Tibial artery (tissue), 4 donors: Measurements from ENCODE around the gene FAM184B.

Experiments used
- DNase-seq, 2 donors: peaks; one replicate each; pipeline ENCODE4 v3.0.0-alpha.2; 2019
- H3K27ac ChIP-seq, 2 donors: fragments of 200-600 bp; sonication (generic) in 1 of 2; 1 replicate in 1 of 2; 2 replicates in 1 of 2; pipeline ENCODE4 v1.5.1; 2018 to 2019; ENCODE audit warnings: mild to moderate bottlenecking in 1 of 2
- H3K27me3 ChIP-seq, 2 donors: fragments of 200-600 bp; sonication (generic) in 1 of 2; one replicate each; pipeline versions ENCODE4 v1.5.1 to v1.6.0; 2016 to 2019
- H3K36me3 ChIP-seq, 3 donors: fragments of 200-600 bp; sonication (generic) in 2 of 3; one replicate each; pipeline ENCODE4 v1.5.1; 2016 to 2019; ENCODE audit warnings: mild to moderate bottlenecking in 2 of 3
- H3K4me1 ChIP-seq, 4 donors: fragments of 200-600 bp; sonication (generic) in 2 of 4; 1 replicate in 3 of 4; 2 replicates in 1 of 4; pipeline ENCODE4 v1.5.1; 2016 to 2019
- H3K4me3 ChIP-seq, 2 donors: fragments of 200-600 bp; sonication (generic) in 1 of 2; 1 replicate in 1 of 2; 2 replicates in 1 of 2; pipeline ENCODE4 v1.5.1; 2018 to 2019; ENCODE audit warnings: mild to moderate bottlenecking in 2 of 2
- H3K9me3 ChIP-seq, 3 donors: fragments of 200-600 bp; sonication (generic) in 1 of 3; one replicate each; pipeline ENCODE4 v1.5.1; 2016 to 2019
- intact Hi-C: fragments of 100-400 bp; cut with DNase I; formaldehyde crosslinking; loops from one replicate; pipeline ENCODE4 v1.15.0; 2023; ENCODE audit warnings: low total_unique reads
- TF ChIP-seq, protein P1 (sequence below), 2 experiments: fragments of 200-600 bp in 1 of 2; fragments of 450-650 bp in 1 of 2; IDR thresholded peaks; one replicate each; pipeline ENCODE4 v1.5.1; 2017 to 2019; ENCODE audit warnings: antibody characterized with exemption in 2 of 2, mild to moderate bottlenecking in 1 of 2, moderate library complexity in 1 of 2

The FAM184B gene

DNA sequence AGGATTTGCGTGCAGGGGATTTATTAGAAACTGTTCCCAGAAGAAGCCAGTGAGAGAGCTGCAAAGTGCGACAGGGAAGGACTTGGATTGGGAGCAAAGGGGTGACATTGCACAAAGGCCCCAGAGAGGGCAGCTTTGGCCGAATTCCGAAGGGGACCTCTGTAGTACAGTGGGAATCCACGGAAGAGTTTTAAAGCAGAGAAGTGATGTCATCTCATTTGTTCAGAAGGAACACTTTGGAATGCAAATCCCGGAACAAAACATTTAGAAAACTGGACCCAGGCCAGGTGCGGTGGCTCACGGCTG is 71.7 kb downstream of the FAM184B start:
- H3K27me3 ChIP-seq = peaks cover 0 to 3% of the 10 kb centered on the region in 2 donors
- H3K36me3 ChIP-seq = no peaks in the 10 kb centered on the region
- no peaks in the 10 kb centered on the region for H3K4me1 ChIP-seq
- H3K9me3 ChIP-seq = no peaks in the 10 kb centered on the region
- no peak overlapping the region for H3K4me3 ChIP-seq
- intact Hi-C loops = no loop called here
- TF ChIP-seq, protein P1, sequence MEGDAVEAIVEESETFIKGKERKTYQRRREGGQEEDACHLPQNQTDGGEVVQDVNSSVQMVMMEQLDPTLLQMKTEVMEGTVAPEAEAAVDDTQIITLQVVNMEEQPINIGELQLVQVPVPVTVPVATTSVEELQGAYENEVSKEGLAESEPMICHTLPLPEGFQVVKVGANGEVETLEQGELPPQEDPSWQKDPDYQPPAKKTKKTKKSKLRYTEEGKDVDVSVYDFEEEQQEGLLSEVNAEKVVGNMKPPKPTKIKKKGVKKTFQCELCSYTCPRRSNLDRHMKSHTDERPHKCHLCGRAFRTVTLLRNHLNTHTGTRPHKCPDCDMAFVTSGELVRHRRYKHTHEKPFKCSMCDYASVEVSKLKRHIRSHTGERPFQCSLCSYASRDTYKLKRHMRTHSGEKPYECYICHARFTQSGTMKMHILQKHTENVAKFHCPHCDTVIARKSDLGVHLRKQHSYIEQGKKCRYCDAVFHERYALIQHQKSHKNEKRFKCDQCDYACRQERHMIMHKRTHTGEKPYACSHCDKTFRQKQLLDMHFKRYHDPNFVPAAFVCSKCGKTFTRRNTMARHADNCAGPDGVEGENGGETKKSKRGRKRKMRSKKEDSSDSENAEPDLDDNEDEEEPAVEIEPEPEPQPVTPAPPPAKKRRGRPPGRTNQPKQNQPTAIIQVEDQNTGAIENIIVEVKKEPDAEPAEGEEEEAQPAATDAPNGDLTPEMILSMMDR (IDR thresholded peaks at IDR 0.05) = no peak
- no peak overlapping the region for H3K27ac ChIP-seq
- no peak for DNase-seq

DNA sequence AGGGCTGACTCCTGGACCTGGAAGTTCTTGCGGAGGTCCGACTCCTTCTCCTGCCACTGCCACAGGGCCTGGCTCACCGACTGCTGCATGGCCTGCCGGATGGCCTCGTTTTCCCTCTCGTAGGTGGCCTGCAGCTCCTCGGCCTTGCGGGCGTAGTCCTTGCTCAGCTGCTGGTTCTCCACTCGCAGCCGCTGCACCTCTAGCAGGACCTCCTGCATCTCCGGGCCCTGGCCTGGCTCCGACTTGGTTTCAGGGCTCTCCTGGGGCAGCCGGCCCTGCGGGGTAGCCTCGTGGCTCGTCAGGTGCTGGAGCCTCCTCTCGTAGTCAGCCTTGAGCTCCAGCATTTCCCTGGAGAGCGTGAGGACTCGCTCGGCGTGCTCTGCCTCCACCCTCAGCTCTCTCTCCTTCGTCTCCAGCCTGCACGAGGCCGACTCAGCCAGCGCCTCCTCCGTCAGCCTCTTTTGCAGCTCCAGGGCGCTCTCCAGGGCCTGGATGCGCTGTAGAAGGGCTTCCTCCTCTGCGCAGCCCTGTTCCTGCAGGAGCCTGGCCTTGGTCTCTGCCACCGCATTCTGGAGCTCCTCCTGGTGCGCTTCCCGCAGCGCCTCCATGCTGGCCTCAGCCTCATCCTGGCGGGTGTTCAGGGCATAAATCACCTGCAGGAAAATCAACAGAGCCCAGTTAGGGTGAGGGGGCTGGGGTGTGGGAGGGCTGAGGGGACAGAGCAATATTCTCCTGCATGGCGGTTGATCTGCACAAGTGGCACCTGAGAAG is 72.2 kb downstream of the FAM184B start:
- Histone ChIP-seq H3K4me1 (no peaks in the 10 kb centered on the region), H3K9me3 (no peaks in the 10 kb centered on the region), H3K27me3 (peaks cover 0 to 3% of the 10 kb centered on the region in 2 donors), H3K4me3 (no peak overlapping the region), H3K36me3 (no peaks in the 10 kb centered on the region), H3K27ac (no peak overlapping the region)
- no peak for DNase-seq
- intact Hi-C loops = no loop called here
- TF ChIP-seq, protein P1 (IDR thresholded peaks at IDR 0.05) = no peak

DNA sequence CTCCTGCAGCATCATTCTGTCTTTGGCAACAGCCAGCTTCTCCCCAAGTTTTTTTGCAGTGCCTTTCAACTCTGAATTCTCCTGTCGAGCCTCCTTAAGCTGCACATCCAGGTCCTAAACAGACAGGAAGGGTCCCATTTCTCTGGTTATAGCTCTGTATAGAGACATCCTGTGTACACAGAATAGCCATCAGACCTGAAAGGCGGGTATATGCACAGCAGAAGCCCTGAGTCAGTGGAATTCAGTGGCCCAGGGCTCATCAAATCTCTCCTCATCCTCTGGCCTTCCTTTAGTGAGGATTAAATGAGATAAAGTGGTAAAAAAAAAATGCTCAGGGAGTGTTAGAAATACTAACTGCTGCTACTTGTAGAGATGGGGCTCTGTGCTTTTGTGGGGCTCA is 73.8 kb downstream of the FAM184B start:
- H3K27me3 ChIP-seq = peaks cover 0 to 3% of the 10 kb centered on the region in 2 donors
- no peak overlapping the region for H3K4me3 ChIP-seq
- H3K4me1 ChIP-seq = no peaks in the 10 kb centered on the region
- H3K9me3 ChIP-seq = no peaks in the 10 kb centered on the region
- H3K36me3 ChIP-seq = no peaks in the 10 kb centered on the region
- H3K27ac ChIP-seq = no peak overlapping the region
- TF ChIP-seq, protein P1 (IDR thresholded peaks at IDR 0.05) = no peak
- DNase-seq = no peak
- intact Hi-C loops = no loop called here

DNA sequence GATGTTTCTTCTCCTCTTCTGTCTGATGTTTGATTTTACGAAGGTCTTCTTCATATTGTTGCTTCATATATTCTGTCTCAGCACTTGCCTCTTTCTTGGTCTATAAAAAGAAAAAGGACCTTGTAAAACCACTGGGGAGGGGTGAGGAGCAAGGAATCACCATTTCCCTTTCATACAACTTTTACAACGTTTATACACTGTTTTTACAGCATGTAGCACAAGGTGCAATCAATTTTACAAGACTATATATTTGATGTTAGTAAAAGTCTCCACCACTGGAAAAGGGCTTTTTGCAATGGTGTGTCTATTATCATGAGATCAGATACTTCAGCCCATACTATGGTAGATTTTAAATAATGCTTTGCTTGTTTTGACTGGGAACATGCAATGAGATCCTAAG is 76.3 kb downstream of the FAM184B start:
- no peaks in the 10 kb centered on the region for H3K36me3 ChIP-seq
- H3K27me3 ChIP-seq = peaks cover 0 to 3% of the 10 kb centered on the region in 2 donors
- H3K4me1 ChIP-seq = no peaks in the 10 kb centered on the region
- no peak overlapping the region for H3K27ac ChIP-seq
- H3K4me3 ChIP-seq = no peak overlapping the region
- TF ChIP-seq, protein P1 (IDR thresholded peaks at IDR 0.05) = no peak
- peaks cover 0 to 3% (median 0%) of the 10 kb centered on the region in 3 donors for H3K9me3 ChIP-seq
- DNase-seq = no peak
- intact Hi-C loops = no loop called here

DNA sequence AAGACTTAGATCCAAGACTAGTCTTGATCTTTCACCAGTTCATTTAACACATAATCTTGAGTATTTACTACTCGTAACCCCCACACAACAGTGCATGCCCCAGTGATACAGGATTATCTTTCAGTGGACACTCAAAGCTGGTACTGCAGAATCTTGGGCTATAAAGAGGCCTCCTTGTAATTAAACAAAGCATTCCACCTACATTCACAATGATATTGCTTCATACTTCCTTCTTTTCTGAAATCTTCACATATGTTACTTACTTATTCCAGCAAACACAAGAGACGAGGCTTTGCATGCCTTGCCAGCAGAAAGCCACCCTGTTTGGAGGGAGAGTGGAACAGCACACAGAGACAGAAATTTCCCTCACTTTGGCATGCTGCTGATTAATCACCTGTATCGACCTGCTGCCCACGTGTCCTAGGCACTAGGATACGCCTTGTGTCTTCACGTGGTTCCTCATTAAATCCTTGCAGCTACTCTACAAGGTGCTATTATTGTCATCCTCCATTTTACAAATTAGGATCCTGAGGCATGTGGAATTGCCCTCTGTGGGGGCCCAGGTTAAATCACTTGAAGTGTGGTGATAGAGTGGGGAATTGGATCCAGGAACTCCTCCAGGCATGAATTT is 77.3 kb downstream of the FAM184B start:
- Histone ChIP-seq H3K27ac (no peak overlapping the region), H3K9me3 (peaks cover 0 to 8% (median 0%) of the 10 kb centered on the region in 3 donors), H3K4me1 (no peaks in the 10 kb centered on the region), H3K36me3 (no peaks in the 10 kb centered on the region), H3K27me3 (no peaks in the 10 kb centered on the region), H3K4me3 (no peak overlapping the region)
- TF ChIP-seq, protein P1 (IDR thresholded peaks at IDR 0.05) = no peak
- intact Hi-C loops = no loop called here
- DNase-seq = no peak
